ENCODE results near the gene ITGA3. TPM values are rescaled to one million over a fixed set of nuclear protein-coding genes. Genes with fewer than 3 reads are reported as not detected.

ITGA3 gene
- total RNA-seq, 1 experiment from 2014 or later: 22.5 TPM

DNA sequence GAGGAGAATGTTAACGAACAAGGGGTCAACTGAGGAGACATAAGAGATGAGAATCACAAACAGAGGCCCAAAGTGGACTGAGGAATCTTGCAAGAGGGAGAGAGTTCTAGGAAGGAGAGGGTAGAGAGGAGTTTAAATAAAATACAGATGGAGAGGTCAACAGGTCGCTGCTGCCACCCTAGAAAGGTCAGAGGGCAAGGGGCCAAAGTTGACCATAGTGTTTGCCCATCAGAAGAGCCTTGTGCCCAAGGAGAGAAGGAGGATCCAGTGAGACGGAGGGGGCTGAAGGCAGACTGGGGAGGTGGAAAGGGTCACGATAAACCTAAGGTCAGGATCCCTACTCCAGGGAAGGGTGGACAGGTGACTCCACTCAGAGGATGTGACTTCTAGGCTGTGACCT lies 6.9 kb upstream of the ITGA3 start:
- Histone ChIP-seq H3K4me2 (ENCODE audit: insufficient read depth, insufficient read length, low read length) (no peak overlapping the region), H2BK20ac (ENCODE audit: low read depth, low read length, poor library complexity, severe bottlenecking) (no peak overlapping the region), H2BK120ac (ENCODE audit: low read depth, low read length, poor library complexity, severe bottlenecking) (no peak overlapping the region), H3K9ac (ENCODE audit: extremely low read depth, insufficient read length, low read length) (no peak overlapping the region), H3K56ac (ENCODE audit: insufficient read length, low read depth, low read length) (no peak overlapping the region), H2BK12ac (ENCODE audit: insufficient read length, low read depth, low read length) (no peak overlapping the region), H3K79me1 (ENCODE audit: insufficient read depth, low read depth, low read length, poor library complexity, severe bottlenecking) (no peaks in the 10 kb centered on the region), H3K14ac (ENCODE audit: insufficient read depth, low read length) (no peak overlapping the region), H3K79me2 (ENCODE audit: insufficient read depth, low read length) (no peaks in the 10 kb centered on the region), H4K91ac (ENCODE audit: insufficient read length, low read depth, low read length) (no peak overlapping the region), H3K27ac (ENCODE audit: insufficient read length, low read depth, low read length) (no peak overlapping the region), H3K9me3 (ENCODE audit: control insufficient read depth, low read depth, low read length) (no peaks in the 10 kb centered on the region), H3K27me3 (ENCODE audit: insufficient read depth, low read length) (no peaks in the 10 kb centered on the region), H3K23ac (ENCODE audit: insufficient read length, low read depth, low read length) (no peak overlapping the region), H4K20me1 (ENCODE audit: control insufficient read depth, insufficient read depth, insufficient read length) (no peaks in the 10 kb centered on the region), H3K4me1 (ENCODE audit: insufficient read depth, low read length) (peaks cover 13% of the 10 kb centered on the region), H4K5ac (ENCODE audit: insufficient read length, low read depth, low read length) (no peak overlapping the region), H2BK5ac (ENCODE audit: insufficient read length, low read length) (no peak overlapping the region), H3T11ph (ENCODE audit: low read length) (no peak overlapping the region), H4K8ac (replicated peaks; ENCODE audit: insufficient read length, low read depth, low read length) (no peak overlapping the region), H2AFZ (ENCODE audit: low read length) (no peak overlapping the region), H3K23me2 (ENCODE audit: insufficient read length, low read depth, low read length, poor library complexity, severe bottlenecking) (no peaks in the 10 kb centered on the region), H2BK15ac (ENCODE audit: low read depth, low read length) (no peak overlapping the region), H2AK5ac (ENCODE audit: insufficient read length, low read length) (no peak overlapping the region), H3K4ac (ENCODE audit: low read depth, low read length) (no peak overlapping the region), H3K18ac (ENCODE audit: insufficient read length, low read depth, low read length) (no peak overlapping the region)
- TF ChIP-seq, protein P1, sequence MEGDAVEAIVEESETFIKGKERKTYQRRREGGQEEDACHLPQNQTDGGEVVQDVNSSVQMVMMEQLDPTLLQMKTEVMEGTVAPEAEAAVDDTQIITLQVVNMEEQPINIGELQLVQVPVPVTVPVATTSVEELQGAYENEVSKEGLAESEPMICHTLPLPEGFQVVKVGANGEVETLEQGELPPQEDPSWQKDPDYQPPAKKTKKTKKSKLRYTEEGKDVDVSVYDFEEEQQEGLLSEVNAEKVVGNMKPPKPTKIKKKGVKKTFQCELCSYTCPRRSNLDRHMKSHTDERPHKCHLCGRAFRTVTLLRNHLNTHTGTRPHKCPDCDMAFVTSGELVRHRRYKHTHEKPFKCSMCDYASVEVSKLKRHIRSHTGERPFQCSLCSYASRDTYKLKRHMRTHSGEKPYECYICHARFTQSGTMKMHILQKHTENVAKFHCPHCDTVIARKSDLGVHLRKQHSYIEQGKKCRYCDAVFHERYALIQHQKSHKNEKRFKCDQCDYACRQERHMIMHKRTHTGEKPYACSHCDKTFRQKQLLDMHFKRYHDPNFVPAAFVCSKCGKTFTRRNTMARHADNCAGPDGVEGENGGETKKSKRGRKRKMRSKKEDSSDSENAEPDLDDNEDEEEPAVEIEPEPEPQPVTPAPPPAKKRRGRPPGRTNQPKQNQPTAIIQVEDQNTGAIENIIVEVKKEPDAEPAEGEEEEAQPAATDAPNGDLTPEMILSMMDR (conservative IDR thresholded peaks at IDR 0.05): no peak
- no CpG with 5 or more reads among the region's 4 CpGs for WGBS (ENCODE audit: extremely low coverage, insufficient read length, low lambda C conversion rate)
- peaks cover 53 to 59% of the 10 kb centered on the region in 2 experiments for H3K4me1 Mint-ChIP-seq
- no peak overlapping the region for H3K27ac Mint-ChIP-seq
- no peak overlapping the region for H3K4me3 Mint-ChIP-seq
- DNase-seq: no peak
- H3K27me3 Mint-ChIP-seq (ENCODE audit: low read depth): peaks cover 6% of the 10 kb centered on the region
- no peaks in the 10 kb centered on the region for H3K9me3 Mint-ChIP-seq
- no peaks in the 10 kb centered on the region; a peak in 1 of 7 replicates for H3K36me3 Mint-ChIP-seq (ENCODE audit: insufficient read depth in 1 of 3, low read depth in 3 of 3)
